Smooth muscle cell (in vitro differentiated cells): ENCODE data around the gene BBOF1. TPM values are rescaled to one million over a fixed set of nuclear protein-coding genes. Genes with fewer than 3 reads are reported as not detected.

ENCODE experiments used
- DNase-seq: peaks from one replicate; lab custom pipeline; 2025; ENCODE audit not compliant: unreplicated experiment; lab: John Stamatoyannopoulos, UW
- H2AFZ ChIP-seq: fragments of 200-600 bp; sonication (generic); 2 replicates; pipeline ENCODE4 v1.6.0; 2016; ENCODE audit warnings: antibody characterized with exemption, low read depth, mild to moderate bottlenecking
- H3F3A ChIP-seq: fragments of 200-600 bp; sonication (generic); 2 replicates; pipeline ENCODE4 v1.6.0; 2017; ENCODE audit warnings: antibody characterized with exemption, low read depth
- H3K27ac ChIP-seq: fragments of 200-600 bp; sonication (generic); 2 replicates; pipeline ENCODE4 v1.5.1; 2016; ENCODE audit warnings: low read depth, mild to moderate bottlenecking
- H3K27me3 ChIP-seq: fragments of 200-600 bp; sonication (generic); 2 replicates; pipeline ENCODE4 v1.6.1; 2016; ENCODE audit warnings: low read depth, mild to moderate bottlenecking
- H3K36me3 ChIP-seq: fragments of 200-600 bp; sonication (generic); 2 replicates; pipeline ENCODE4 v1.5.1; 2016; ENCODE audit warnings: low read depth
- H3K4me1 ChIP-seq: fragments of 200-600 bp; sonication (generic); 2 replicates; pipeline ENCODE4 v1.5.1; 2016; ENCODE audit warnings: low read depth
- H3K4me2 ChIP-seq: fragments of 200-600 bp; sonication (generic); 2 replicates; pipeline ENCODE4 v1.6.0; 2016; ENCODE audit warnings: mild to moderate bottlenecking
- H3K4me3 ChIP-seq: fragments of 200-600 bp; sonication (generic); 2 replicates; pipeline ENCODE4 v1.5.1; 2016; ENCODE audit warnings: mild to moderate bottlenecking
- H3K79me2 ChIP-seq: fragments of 200-600 bp; sonication (generic); 2 replicates; pipeline ENCODE4 v1.6.0; 2016; ENCODE audit warnings: low read depth, mild to moderate bottlenecking
- H3K9ac ChIP-seq: fragments of 200-600 bp; sonication (generic); 2 replicates; pipeline ENCODE4 v1.6.0; 2016; ENCODE audit warnings: low read depth
- H3K9me3 ChIP-seq: fragments of 200-600 bp; sonication (generic); replicated peaks from 2 replicates; pipeline ENCODE4 v1.5.1; 2016; ENCODE audit warnings: low read depth
- H4K20me1 ChIP-seq: fragments of 200-600 bp; sonication (generic); 2 replicates; pipeline ENCODE4 v1.6.0; 2016; ENCODE audit warnings: low read depth
- WGBS: methylation state at CpG from one replicate; pipeline ENCODE4 v1.1.7; 2016; ENCODE audit warnings: low lambda C conversion rate; 5-methylcytosine and 5-hydroxymethylcytosine counted together
- polyA plus RNA-seq: library from polyadenylated mRNA; unstranded; fragments of >200 nt; fragmentation: Nextera tagmentation; extraction: Ambion mirVana; gene quantifications from 2 replicates; pipeline ENCODE4 v1.2.1, GENCODE V29; 2016
- total RNA-seq: library from RNA; depleted of rRNA; stranded (reverse); fragments of >200 nt; gene quantifications from 2 replicates; pipeline ENCODE4 v1.2.3, GENCODE V29; 2014
- TF ChIP-seq, protein P1 (sequence below): fragments of 200-600 bp; sonication (generic); IDR thresholded peaks from 2 replicates; pipeline ENCODE4 v1.5.1; 2017; ENCODE audit warnings: borderline replicate concordance, mild to moderate bottlenecking, antibody characterized with exemption; ENCODE audit not compliant: insufficient read depth, poor library complexity, severe bottlenecking

Gene BBOF1, protein sequence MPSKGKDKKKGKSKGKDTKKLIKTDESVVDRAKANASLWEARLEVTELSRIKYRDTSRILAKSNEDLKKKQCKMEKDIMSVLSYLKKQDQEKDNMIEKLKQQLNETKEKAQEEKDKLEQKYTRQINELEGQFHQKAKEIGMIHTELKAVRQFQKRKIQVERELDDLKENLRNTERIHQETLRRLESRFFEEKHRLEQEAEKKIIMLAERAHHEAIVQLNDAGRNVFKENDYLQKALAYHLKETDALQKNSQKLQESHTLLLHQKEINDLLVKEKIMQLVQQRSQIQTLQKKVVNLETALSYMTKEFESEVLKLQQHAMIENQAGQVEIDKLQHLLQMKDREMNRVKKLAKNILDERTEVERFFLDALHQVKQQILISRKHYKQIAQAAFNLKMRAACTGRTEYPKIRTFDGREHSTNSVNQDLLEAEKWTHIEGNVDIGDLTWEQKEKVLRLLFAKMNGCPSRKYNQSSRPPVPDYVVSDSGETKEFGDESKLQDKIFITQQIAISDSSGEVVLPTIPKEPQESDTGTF
- 6.4 and 20.6 TPM in 2 replicates for total RNA-seq
- 3.7 and 6.5 TPM in 2 replicates for polyA plus RNA-seq

DNA sequence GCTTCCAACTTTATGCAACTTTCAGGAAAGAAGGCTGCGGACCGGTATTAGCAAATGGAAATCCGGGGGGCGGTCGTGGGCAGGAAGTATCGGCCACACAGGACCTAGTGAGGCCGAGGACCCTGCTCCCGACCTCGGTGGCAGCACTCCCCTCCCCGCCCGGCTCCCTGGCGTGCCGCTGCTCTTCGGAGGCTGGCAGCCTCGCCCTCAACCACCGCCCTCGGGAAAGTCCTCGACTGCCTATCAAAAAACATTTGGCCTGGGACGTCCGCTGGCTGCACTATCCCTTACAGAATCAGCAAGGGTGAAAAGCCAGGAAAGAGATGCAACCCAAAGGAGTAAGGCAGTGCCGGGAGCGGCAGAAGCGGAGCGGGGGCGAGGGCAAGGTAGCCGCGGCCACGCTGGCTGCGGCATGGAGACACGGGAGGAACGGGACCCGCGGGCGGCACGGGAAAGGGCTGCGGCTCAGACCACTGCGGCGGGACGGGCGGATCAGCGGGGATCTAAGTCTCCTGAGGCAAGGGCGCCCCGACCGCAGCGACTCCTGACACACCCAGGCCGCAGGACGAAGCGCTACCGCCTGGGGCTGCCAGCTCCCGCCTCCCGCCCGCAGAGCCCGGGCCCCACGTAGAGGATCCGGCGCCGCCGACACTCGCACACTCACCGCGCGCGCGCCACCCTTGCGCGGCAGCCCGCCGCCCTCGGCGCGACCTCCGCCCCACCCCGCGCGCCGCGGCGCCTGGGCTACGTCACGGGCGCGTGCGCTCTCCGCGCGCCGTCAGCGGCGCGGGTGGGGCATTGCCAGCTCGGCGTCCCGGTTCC is at the start of gene BBOF1, which contains the start of gene ENTPD5:
TSS of gene BBOF1 (plus strand) at position 764 of the 822 bp plus-strand sequence. CDS start 130 bp downstream, outside the sequence.
TSS of gene ENTPD5 (minus strand) at position 703 of the 822 bp plus-strand sequence. CDS start 31,186 bp downstream, outside the sequence.
- WGBS, result under 1% methylated on average over 74 of the region's 93 CpGs

DNA sequence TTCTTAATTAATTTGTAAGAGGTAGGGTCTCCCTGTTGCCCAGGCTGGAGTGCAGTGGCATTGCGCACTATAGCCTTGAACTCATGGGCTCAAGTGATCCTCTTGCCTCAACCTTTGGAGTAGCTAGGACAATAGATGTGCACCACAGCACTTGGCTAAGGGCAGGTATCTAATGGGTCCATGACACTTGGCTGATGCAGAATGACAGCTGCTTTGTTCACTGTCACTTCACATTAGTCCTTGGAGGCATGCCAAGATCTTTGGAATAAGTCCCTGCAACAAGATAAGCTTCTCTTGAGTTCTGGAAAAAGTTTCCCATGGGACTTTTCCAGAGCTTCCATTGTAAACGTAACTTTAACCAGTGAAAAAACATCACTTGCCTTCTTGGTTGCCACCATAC is 45.7 kb upstream of the BBOF1 start:
- Histone ChIP-seq H3K9ac (no peak overlapping the region), H3K79me2 (no peaks in the 10 kb centered on the region), H3K4me1 (no peaks in the 10 kb centered on the region), H2AFZ (no peak overlapping the region), H3K4me2 (no peak overlapping the region), H3K27ac (no peak overlapping the region), H3F3A (no peaks in the 10 kb centered on the region), H3K36me3 (no peaks in the 10 kb centered on the region), H3K4me3 (no peak overlapping the region), H3K9me3 (no peaks in the 10 kb centered on the region), H4K20me1 (no peaks in the 10 kb centered on the region), H3K27me3 (no peaks in the 10 kb centered on the region)
- no peak for DNase-seq
- WGBS, result 70% methylated on average over 2 of the region's 2 CpGs
- TF ChIP-seq, protein P1, sequence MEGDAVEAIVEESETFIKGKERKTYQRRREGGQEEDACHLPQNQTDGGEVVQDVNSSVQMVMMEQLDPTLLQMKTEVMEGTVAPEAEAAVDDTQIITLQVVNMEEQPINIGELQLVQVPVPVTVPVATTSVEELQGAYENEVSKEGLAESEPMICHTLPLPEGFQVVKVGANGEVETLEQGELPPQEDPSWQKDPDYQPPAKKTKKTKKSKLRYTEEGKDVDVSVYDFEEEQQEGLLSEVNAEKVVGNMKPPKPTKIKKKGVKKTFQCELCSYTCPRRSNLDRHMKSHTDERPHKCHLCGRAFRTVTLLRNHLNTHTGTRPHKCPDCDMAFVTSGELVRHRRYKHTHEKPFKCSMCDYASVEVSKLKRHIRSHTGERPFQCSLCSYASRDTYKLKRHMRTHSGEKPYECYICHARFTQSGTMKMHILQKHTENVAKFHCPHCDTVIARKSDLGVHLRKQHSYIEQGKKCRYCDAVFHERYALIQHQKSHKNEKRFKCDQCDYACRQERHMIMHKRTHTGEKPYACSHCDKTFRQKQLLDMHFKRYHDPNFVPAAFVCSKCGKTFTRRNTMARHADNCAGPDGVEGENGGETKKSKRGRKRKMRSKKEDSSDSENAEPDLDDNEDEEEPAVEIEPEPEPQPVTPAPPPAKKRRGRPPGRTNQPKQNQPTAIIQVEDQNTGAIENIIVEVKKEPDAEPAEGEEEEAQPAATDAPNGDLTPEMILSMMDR, result no peak

More for the DNA sequence above, at the start of gene BBOF1, which contains the start of gene ENTPD5:
- Histone ChIP-seq H3K9me3 (no peaks in the 10 kb centered on the region), H3K27me3 (no peaks in the 10 kb centered on the region), H3K36me3 (no peaks in the 10 kb centered on the region), H3K4me3 (peak within 1 kb of the TSS; percentile 83), H2AFZ (peak within 1 kb of the TSS; percentile 95), H3K79me2 (no peaks in the 10 kb centered on the region), H3F3A (peaks cover 3% of the 10 kb centered on the region), H3K9ac (peak within 1 kb of the TSS; percentile 95), H3K4me1 (no peaks in the 10 kb centered on the region), H3K4me2 (peak within 1 kb of the TSS; percentile 91), H4K20me1 (no peaks in the 10 kb centered on the region), H3K27ac (peak within 1 kb of the TSS; percentile 92)
- TF ChIP-seq, protein P1, result no peak
- peak; percentile 54 for DNase-seq

DNA sequence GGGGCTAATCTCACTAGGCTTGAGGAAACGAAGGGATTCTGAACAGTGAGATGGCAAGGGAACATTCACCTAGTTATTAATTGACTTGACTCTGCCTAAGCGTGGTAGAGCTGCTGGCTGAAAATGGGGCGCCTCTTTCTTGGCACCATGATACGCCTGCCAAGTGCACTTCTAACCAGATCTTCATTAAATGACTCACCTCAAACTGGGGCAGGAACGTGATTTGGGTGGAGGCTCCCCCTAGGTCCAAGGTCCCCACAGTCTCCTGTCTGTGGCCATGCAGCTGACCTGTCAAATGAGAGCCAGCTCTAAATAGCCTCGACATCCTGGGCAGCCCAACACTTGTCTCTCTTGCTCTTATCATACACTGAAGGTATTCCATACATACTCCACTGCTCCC is 43.0 kb upstream of the BBOF1 start:
- TF ChIP-seq, protein P1, result no peak
- no peaks in the 10 kb centered on the region for H3K27me3 ChIP-seq
- no peak overlapping the region for H2AFZ ChIP-seq
- no peaks in the 10 kb centered on the region for H4K20me1 ChIP-seq
- H3K36me3 ChIP-seq, result no peaks in the 10 kb centered on the region
- WGBS, result 98% methylated on average over 6 of the region's 6 CpGs
- H3K9me3 ChIP-seq, result no peaks in the 10 kb centered on the region
- no peak overlapping the region for H3K4me3 ChIP-seq
- no peaks in the 10 kb centered on the region for H3F3A ChIP-seq
- no peaks in the 10 kb centered on the region for H3K4me1 ChIP-seq
- no peak overlapping the region for H3K4me2 ChIP-seq
- no peak for DNase-seq
- H3K79me2 ChIP-seq, result no peaks in the 10 kb centered on the region
- H3K27ac ChIP-seq, result no peak overlapping the region
- H3K9ac ChIP-seq, result no peak overlapping the region
